ENCODE results near the gene EHBP1.

EHBP1 gene

GRCh38 chr2:62944362-62944761, 238.8 kb downstream of the EHBP1 start:
- POLR2A ChIA-PET, result no interaction called here
- CTCF ChIA-PET, result no interaction called here
- H3K4me3 ChIP-seq (ENCODE audit: low read depth, low read length), result no peak overlapping the region
- DNase-seq (ENCODE audit: low read depth, low spot score), result no peak
- TF ChIP-seq CTCF (IDR thresholded peaks at IDR 0.05; ENCODE audit: insufficient read depth, low read length, missing control alignments), result no peak

DNA sequence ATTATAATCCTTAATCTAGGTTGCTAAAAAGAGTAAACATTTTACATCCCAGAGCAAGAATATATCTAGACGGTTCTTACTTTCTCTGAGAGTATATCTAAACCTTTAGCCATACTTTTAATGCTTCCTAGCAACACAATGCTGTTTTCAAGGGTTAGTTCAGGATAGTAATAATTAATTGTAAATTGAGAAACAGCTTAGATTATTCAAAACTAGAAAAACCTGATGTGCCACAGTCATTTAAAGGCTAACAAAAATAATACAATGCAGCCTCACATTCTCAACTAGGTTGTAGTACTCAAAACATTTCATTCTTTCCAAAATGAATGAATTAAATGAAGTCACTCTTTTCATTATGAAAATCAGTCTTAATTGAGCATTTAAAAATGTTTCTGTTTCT, 241.9 kb downstream of the EHBP1 start:
- TF ChIP-seq CTCF (IDR thresholded peaks at IDR 0.05; ENCODE audit: insufficient read depth, low read length, missing control alignments), result no peak
- DNase-seq (ENCODE audit: low read depth, low spot score), result no peak
- ChIA-PET POLR2A (no interaction called here), CTCF (no interaction called here)
- no peak overlapping the region for H3K4me3 ChIP-seq (ENCODE audit: low read depth, low read length)

DNA sequence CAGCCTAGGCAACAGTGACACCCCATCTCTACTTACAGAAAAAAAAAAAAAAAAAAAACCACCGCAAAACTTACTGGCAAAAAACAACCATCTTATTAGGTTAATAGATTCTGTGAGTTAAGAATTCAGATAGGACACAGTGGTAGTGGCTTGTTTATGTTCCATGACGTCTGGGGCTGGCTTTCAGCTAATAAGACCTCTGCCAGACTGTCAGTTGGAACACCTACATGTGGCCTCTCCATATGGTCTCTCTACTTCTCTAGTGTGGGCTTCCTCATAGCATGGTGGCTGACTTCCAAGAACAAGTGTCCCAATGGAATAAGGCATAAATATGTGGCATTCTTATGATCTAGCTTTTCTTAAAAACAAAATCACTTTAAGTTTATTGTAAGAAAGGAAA, 251.1 kb downstream of the EHBP1 start:
- no peak overlapping the region for H3K4me3 ChIP-seq (ENCODE audit: low read depth, low read length)
- DNase-seq (ENCODE audit: low read depth, low spot score), result no peak
- ChIA-PET POLR2A (no interaction called here), CTCF (no interaction called here)
- no peak for TF ChIP-seq CTCF (IDR thresholded peaks at IDR 0.05; ENCODE audit: insufficient read depth, low read length, missing control alignments)

DNA sequence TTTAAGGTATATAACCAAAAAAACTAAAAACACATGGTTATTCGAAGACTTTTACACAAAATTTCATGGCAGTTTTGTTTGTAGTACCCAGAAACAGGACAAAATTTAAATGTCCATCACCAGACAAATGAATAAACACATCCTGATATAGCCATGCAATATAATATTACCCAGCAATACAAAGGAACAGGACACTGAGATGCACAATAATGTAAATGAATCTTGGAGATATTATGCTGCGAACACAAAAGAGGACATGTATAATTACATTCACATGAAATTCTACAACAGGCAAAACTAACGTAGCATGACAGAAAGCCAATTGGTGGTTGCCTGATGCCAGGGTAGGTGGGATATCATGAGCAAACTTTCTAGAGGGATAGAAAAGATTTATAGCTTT, 252.7 kb downstream of the EHBP1 start:
- ChIA-PET POLR2A (no interaction called here), CTCF (interaction anchor here (0.9 kb wide), 1 partner anchor 501 kb away, joined by 4 read pairs; no protein-coding TSS in a partner anchor)
- TF ChIP-seq CTCF (IDR thresholded peaks at IDR 0.05; ENCODE audit: insufficient read depth, low read length, missing control alignments), result no peak

GRCh38 chr2:62964050-62964449, 258.5 kb downstream of the EHBP1 start:
- no peak for DNase-seq (ENCODE audit: low read depth, low spot score)
- no peak for TF ChIP-seq CTCF (IDR thresholded peaks at IDR 0.05; ENCODE audit: insufficient read depth, low read length, missing control alignments)
- ChIA-PET CTCF (interaction anchor here (1.1 kb wide), 1 partner anchor 507 kb away, joined by 3 read pairs; no protein-coding TSS in a partner anchor), POLR2A (no interaction called here)
- H3K4me3 ChIP-seq (ENCODE audit: low read depth, low read length), result no peak overlapping the region

More for the DNA sequence above, 252.7 kb downstream of the EHBP1 start:
- no peak for DNase-seq (ENCODE audit: low read depth, low spot score)
- no peak overlapping the region for H3K4me3 ChIP-seq (ENCODE audit: low read depth, low read length)

- no peak for DNase-seq (ENCODE audit: low read depth, low spot score)
- H3K4me3 ChIP-seq (ENCODE audit: low read depth, low read length), result no peak overlapping the region
- TF ChIP-seq CTCF (IDR thresholded peaks at IDR 0.05; ENCODE audit: insufficient read depth, low read length, missing control alignments), result no peak
- ChIA-PET POLR2A (no interaction called here), CTCF (interaction anchor here (1.1 kb wide), 1 partner anchor 508 kb away, joined by 3 read pairs; no protein-coding TSS in a partner anchor)
Measured at GRCh38 chr2:62964671-62965070, 259.2 kb downstream of the EHBP1 start.

All from AG04449 (cell line).